Ureter (tissue), 1 donor: ENCODE measurements around the gene CTSS. TPM values are rescaled to one million over a fixed set of nuclear protein-coding genes. Genes with fewer than 3 reads are reported as not detected.
A peak's percentile ranks its signal among the peaks of the same experiment; 100 is the strongest.

Source experiments
- DNase-seq: peaks from one replicate; pipeline ENCODE4 v3.0.0-alpha.2; 2020; ENCODE audit warnings: low spot score
- total RNA-seq: library from RNA; stranded (reverse); gene quantifications from one replicate; pipeline ENCODE4 v1.2.4, GENCODE V29; 2023
- donor health status: DM: yes; HTN: yes; CAD: no.

The CTSS gene
- total RNA-seq, 1 donor from 2014 or later: 77.3 TPM

DNA sequence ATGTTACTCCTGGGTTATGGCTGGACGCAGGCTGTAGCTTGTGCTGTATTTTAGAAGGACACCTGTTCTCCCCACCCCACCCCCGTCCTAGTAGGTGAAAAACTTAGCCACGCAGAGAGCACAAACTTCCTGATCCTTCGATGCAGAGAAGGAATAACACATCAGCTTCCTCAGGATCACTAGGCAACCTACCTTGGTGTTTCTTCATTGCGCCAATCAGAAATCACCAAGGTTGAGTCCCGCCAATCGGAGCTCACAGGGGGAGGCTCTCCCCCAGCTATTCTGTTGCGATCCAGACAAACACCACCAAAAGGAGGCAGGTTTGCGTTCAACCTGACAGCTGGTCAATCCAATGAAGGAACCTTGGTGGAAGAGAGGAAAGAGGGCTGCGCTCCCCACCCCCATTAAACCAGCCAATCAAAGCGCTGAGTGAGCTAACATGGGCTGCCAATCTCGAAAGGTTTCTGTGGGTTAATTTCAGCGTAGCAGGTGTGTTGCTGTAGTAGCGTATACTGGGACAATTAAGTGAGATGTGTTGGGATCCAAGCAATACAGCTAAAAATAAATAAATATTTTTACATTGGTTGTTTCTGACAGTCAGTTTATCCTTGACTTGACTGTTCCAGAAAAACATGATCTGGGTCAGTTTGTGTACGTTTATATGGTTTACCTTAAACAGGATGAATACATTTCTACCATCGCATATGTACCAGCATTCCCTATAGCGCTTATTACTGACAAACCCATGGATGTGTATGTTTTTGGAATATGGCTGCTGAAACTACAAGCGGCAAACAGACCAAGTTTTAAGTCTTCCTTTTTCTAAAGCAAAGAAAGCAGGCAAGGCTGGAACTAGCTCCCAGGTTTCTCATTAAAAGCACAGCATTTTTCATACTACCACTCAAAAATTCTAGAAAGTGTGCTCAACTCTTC lies 68.3 kb downstream of the CTSS start, which contains the start of gene GOLPH3L:
Gene GOLPH3L, minus strand, starts transcription at position 160 of the 933 bp plus-strand sequence. CDS start 2,316 bp downstream, outside the sequence.
- peak; percentile 96 for DNase-seq

DNA sequence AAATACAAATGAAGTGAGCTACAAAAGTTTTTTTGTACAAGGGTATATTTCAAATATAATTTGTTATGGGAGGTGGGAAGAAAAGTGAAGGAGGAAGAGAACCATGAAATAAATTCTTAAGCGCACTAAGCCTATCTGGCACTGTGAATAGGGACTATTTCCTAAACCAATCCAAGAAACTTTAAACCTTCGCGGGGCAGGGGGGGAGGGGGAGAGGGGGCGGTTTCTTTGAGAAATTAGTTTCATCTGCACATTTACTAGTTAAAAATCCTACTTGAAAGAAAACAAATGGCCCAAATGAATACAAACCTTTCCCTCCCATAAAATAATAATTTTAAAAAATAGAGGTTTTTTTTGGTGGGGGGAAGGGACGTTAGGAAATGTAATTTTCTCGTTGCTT lies 69.0 kb downstream of the CTSS start:
- no peak for DNase-seq

DNA sequence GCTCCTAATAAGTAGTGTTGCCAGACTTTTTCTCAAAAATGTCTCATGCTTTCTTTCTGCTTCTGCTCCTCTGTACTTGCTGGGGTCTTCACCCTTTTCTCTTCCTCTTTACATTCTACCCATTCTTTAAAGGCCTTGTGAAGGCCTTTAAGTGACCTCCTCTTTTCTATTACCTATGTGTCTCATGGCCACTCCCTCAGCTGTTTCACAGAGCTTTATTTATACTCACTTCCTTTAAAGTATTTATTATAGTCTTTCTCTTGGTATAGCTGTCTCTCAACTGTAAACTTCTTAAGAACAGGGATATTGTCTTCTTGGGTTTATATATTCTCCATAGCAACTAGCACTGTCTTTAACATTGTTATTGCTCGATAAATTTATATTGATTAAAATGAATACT lies 69.4 kb downstream of the CTSS start:
- DNase-seq: no peak

DNA sequence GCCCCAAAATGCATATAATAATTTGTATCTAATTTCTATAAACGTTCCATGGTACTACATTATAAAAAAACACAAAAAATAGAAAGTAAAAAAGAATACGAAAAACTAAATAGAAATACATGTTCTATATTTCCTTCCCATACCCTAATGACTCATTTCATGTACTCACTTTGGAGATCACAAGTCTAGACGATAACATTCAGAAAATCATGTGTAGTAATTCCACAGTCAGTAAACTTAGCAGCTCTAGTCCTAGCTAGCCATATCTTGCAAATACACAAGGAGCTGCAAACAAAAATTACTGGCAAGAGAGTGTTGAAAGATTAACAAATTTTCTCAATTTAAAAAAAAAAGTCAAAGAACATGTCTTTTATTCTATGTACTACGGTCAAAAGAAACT lies 70.0 kb downstream of the CTSS start:
- DNase-seq: no peak

DNA sequence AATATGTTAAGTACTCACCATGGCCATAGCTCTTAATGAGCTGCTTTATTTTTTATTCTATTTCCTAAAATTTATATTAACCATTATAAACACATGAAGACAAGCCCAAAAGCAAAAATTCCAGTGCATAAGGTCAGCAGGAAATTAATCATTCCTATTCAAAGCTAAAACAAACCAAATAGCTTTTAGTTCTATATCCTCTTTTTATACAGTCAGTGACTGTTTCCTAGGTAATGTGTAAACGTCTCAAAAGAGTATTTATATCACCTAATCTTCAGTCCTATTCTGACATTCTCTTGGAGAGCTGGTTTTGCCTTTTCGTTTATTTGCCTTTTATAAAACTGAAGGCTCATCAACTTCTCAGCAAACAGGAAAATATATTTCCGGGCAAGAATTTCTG lies 72.9 kb downstream of the CTSS start:
- DNase-seq: no peak

DNA sequence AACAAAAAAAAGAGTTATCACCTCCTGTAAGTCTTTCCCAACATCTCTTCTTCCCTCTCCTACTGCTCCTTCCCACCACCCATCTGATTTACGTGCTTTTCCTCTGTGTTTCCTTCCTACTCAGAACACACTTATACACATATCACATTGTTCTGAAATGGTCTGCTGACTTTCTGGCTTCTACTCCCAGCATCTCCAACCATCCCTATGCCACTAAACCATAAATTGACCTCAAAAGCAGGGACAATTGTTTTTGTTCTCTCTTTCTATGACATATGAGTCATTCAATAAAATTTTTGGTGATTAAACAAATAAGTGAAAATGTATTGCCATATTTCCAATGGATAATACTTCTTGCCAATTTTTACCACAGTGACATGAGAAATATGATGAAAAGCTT lies 76.8 kb downstream of the CTSS start:
- DNase-seq: no peak

DNA sequence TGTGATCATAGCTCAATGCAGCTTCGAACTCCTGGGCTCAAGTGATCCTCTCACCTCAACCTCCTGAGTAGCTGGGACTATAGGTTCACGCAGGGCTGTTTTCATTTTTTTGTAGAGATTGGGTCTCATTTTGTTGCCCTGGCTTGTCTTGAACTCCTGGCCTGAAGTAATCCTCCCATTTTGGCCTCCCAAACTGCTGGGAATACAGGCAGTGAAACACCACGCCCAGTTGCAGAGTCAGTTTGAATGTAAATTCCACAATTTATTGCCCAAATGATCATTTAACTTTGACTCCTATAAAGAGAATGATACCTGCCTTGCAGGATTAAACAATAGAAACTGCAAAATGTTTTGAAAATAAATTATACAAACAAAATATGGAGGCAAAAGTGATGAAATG lies 79.3 kb downstream of the CTSS start:
- no peak for DNase-seq

DNA sequence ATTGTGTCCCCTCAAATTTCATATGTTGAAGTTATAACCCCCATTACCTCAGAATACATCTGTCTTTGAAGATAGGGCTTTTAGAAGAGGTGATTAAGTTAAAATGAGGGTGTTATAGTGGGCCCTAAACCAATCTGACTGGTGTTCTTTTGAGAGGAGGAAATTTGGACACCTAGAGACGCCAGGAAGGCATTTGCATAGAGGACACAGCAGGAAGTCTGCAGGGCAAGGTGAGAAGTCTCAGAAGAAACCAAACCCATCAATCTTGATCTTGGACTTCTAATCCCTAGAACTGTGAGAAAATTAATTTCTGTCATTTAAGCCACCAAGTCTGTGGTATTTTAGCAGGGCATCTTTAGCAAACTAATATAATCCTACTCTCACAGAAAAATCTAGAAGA lies 81.7 kb downstream of the CTSS start:
- no peak for DNase-seq

Other genes with a start within 250 kb of the CTSS start
- gene ADAMTSL4, start 216.4 kb downstream of the CTSS start, total RNA-seq: 48.2 TPM
- gene MCL1, start 186.2 kb downstream of the CTSS start, total RNA-seq: 159 TPM
- gene ENSA, start 136.2 kb downstream of the CTSS start, total RNA-seq: 257 TPM
- gene GOLPH3L, start 68.6 kb downstream of the CTSS start, total RNA-seq: 52.6 TPM
- 0.21 TPM for gene HORMAD1, start 44.9 kb downstream of the CTSS start, total RNA-seq
- 26.5 TPM for gene CTSK, start 42.5 kb upstream of the CTSS start, total RNA-seq
- 47.0 TPM for gene ARNT, start 110.8 kb upstream of the CTSS start, total RNA-seq
- not detected for gene CTXND2, start 121.4 kb upstream of the CTSS start, total RNA-seq
- 56.9 TPM for gene SETDB1, start 160.6 kb upstream of the CTSS start, total RNA-seq
- gene CERS2, start 209.1 kb upstream of the CTSS start, total RNA-seq: 138 TPM
- 39.7 TPM for gene ANXA9, start 216.5 kb upstream of the CTSS start, total RNA-seq
- 34.0 TPM for gene MINDY1, start 241.1 kb upstream of the CTSS start, total RNA-seq
- gene PRUNE1, start 242.7 kb upstream of the CTSS start, total RNA-seq: 26.7 TPM